ENCODE data around the gene INPP4B.

The INPP4B gene

DNA sequence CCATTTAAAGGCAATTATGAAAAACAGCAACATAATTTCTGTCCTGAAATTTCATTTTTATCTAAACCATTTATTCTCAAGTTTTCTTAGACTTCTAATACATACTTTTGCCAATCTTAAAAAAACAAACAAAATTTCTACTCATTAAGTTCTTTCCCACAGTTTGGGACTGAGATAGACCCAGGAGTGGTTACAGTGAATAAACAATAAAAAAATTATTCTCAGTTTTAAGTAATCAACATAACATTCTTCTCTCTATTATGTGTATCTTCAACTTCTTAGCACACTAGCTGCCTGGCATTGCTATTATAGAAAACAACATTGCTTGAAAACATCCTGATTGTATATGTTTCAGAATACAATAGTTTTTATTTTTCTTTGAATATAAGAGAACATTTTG is 676.9 kb downstream of the INPP4B start:
- no peak for DNase-seq

DNA sequence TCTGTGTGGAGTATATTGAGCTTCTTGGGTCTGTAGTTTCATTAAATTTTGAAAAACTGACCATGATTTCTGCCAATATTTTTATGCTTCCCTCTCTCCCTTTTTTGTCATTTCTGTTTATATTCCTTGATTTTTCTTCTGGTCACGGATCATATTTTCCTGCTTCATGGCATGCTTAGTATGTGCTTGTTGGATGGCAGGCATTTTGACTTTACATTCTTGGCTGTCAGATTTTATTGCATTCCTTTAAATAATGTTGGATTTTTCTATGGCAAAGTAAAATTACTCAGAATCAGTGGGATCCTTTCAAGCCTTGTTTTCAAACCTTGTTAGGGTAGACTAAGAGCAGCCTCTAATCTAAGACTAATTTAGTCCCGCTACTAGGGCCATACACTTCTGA is 677.9 kb downstream of the INPP4B start:
- DNase-seq, result no peak

DNA sequence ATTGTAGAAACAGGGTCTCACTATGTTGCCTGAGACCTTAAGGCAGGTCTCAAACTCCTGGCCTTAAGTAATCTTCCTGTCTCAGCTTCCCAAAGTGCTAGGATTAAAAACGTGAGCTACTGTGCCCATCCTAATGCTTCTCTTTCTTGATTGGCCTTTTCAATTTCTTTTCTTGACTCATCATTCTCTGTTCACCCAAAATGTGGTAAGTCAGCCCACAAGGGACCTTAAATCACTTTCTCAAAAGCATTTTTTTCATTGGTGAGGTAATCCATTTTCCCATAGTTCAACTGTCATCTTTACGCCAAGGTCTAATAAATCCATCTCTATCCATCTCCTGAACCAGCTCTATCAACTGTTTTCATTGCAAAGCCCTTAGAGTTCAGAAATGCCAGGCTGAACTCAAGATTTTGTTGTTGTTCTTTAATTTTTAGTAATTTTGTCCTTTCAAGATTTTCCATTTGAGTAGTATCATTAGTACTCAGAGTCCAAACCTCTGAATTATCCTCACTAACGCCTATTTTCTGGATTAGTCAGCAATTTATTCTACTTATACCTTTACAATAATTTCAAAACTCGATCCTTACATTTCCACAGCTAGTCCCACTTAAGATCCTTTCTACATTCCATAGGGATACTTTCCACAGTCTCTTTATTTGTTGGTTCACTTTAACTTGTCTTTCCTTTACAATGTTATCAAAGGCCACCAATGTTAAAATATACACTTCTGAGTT is 681.2 kb downstream of the INPP4B start:
- no peak for DNase-seq

DNA sequence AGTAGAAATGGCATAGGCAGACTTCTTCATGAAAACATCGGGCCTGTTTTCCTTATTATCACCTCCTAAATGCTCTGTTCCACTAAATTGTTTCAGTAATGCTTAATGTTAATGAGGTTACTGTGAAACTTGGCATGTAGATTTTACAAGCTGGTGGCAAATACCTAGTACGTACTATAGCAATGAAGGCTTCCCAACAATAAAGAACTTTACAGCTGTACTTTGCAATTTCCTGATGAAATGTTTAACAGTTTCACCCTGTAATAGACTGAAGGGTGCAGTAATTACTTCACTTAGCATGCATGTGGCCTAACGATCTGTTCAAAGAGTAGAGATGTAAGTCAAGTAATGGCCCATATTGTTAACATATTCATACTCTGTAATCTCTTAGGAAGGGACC is 685.0 kb downstream of the INPP4B start:
- no peak for DNase-seq

DNA sequence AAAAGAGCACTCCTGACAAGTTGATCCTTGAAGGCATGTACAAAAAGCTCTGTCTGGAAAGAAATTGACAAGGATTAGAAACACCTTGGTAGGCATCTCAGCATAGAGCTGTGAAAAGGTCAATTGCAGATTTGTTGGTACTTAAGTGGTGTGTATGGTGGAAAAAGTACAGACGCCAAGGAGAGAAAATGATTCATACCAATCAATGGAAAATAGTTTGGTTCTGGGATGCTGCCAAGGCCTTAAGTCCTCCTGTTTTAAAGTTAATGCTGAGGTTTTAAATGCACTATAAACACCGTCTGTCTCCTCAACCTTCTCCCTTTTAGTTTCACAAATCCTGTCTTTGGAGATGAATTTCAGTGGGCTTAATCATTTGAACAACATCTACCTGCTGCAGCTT is 685.6 kb downstream of the INPP4B start:
- DNase-seq, result no peak

DNA sequence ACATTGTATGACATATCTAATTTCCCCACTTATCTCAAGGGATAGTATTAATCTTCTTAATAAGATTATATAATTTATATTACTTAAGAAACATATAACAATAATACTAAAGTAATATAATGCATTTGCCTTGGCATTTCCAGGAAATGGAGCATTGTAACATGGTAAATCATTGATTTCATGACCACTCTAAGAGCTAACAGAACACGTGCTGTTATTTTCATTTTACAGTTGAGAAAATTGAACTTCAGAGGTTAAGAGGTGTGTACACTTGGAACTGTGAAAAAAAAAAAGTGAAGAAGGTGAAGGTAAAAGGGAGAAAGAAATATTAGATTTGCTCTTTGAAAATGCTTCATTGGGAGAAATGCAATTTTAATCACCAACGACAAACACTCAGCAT is 687.1 kb downstream of the INPP4B start:
- DNase-seq, result no peak

DNA sequence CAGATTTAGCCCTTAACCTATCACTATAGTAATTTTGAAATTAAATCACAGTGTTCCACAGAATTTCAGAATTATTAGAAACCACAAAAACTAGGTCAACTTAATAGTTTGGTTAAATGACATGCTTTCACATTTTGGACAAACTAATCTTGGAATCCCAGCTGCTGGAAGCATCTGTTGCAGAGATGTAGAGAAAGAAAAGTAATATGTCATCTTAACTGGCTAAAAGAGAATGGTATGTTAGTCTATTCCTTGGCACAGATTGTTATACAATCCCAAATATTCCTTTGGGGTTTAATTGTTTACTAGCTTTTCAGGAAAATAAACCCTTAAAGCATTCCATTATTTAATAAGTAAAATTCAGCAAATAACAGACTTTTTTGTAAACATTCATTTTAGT is 689.8 kb downstream of the INPP4B start:
- DNase-seq, result no peak

DNA sequence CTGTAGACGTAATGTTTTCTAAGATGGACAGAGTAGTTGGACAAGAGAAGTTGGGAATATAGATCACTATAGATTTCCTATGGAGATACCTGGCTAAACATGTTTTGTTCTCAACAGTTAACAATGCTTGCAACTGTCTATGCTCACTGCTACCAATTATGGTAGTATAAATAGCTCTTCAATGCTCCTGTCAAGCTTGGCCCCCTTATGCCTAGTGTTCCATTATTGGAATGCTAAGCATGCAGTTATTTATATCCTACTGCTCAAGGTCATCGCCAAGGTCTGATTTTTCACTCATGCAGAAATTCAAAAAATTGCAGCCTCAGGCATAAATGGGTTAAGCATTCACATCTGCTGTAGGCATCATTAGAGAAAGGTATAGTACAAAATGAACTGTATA is 690.8 kb downstream of the INPP4B start:
- DNase-seq, result no peak

DNA sequence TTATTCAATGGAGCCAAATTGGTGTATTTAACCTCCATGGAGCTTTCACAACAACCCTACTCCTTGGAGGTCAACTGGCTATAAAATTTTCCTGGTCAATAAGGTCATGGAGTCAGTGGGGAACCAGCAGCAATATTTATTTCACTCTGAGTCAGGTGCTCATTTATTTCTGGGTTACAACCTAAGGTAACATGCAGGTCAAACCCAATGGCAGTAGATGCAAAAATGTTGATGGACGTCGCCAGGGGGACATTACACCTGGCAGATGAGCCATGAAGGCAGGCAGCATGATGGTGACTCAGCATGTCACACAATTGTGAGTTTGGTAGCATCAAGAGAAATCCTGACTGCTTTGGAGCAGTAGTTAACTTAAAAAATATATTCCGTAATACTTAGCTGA is 695.6 kb downstream of the INPP4B start:
- no peak for DNase-seq

DNA sequence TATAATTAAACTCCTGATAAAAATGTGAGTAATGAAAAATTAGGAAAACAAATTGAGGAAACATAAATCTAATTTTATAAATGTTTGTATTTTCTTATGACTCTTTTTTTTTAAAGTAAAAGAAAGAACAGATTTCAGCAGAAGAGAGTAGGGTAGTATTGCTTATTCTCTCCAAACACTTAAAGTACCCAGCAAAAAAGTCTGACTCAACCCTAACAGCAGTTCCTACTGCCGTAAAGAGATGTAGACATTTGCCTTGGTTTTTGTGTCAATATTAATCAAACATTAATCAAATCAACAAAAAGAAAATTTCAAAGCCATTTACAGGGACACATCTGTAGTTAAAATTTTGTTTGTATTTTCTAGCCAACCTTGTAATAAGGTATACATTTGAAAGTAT is 701.3 kb downstream of the INPP4B start:
- DNase-seq, result no peak

DNA sequence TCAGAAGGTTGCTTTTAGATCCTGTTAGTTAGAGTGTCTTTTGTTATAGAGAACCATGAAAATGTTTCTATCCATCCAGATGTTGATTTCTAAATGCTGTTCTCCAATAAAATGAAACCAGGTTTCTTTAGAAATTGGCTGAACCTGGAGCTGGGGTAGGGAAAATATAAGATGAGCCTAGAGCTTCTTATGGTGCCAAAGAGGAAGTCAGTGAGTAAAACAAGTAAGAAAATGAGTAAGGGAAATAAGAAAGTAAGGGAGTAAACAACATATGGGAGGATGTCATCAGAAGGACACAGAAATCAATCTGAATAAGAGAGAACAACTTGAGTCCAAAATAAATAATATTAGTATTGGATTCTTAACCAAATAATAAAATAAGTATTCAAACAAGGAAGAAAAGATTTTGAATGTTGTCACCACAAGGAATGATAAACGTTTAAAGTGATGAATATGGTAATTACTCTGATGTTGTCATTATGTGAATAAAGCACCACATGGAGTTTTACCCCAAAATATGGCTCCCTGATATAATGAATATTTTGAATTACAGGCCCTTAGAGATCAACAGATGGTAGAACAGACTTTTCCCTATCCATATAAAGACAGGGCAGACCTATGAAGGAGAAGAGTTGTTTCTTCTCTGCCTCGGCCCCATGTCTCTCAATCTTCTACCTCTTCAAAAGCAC is 703.6 kb downstream of the INPP4B start:
- DNase-seq, result no peak

DNA sequence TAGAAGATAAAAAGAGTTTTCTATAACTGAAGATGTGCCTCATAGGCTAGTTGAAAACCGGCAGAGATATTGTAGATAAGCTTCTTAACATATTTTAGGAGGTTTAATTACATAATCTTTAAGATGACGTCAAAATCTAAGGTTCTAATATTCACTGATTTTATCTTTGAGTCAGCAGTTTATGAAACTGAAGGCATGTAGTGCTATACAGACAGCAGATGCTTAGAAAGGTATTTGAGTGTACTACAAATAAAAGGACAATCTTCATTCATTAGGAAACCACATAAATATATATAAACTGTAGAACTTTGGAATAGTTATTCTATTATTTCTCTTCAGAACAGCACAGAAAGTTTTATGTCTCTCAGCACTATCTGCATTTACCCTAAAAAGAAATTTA is 704.9 kb downstream of the INPP4B start:
- DNase-seq, result no peak

DNA sequence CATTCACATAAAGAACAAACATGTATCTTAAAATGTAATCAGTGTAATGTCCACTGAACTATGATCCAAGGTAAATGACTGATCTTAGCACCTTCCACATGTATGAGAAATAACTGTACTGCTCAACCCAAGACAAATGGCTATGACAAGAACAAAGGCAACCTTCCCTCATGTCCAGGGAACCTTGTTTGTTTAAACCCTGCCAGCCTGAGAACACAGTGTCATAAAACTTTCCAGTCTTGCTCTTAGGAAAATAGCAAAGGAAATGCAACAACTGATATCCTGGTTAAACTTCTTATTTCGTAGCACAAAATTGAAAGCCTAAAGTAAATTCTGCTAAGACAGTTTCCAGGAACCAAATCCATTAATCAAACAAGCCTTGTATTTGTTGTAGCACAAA is 715.4 kb downstream of the INPP4B start:
- no peak for DNase-seq

DNA sequence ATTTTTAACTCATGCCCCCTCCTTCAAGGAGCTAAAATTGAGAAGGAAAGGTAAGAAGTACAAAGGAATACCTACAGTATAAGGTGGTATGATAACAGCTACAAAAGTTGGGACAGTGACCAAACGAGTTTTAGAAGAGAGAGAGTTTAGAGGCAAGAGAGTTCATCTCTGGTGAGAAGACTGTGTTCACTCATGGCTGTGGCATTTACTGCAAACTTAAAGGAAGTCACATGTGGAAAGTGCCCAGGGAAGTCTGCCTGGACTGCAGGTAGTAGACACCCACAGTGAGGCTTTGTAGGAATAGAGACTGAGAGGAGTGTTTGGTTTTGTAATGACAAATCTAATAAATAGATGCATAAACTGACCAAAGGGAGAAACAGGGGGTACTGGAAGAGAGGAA is 716.2 kb downstream of the INPP4B start:
- no peak for DNase-seq

DNA sequence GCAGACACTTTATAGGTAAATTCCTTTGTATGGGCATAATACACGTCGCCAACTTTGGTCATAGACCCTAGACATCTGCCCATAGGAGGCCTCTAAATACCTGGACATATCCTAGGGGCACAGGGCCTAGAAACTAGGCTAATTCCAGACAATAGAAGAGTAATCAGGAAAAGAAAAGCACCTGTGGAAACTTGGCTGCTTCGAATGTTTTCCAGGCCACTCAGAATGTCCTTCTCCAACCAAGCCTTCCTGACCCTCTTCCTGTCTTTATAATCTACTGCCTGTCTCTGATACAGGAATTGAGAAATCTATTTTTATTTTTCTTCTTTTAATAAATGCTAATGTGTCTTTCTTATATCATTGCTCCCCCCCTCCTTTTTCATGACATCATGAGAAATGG is 716.6 kb downstream of the INPP4B start:
- DNase-seq, result no peak

DNA sequence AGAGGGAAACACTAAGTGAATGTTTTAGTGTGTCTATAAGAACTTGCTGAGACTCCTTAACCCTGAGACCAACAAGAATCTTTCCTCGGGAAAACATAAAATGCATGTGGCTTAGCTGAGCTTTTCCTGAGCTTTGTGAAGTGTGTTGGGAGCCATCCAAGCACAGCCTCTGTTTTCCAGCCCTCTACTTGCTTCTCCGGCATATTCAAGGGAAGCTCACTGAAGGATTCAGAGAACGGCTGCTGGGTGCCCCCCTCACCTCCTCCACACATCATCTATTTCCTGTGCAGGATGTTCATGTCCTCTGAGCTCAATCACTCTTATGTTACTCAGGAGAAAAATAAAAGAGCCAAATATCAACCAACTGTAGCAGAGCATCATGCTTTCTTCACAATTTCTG is 717.6 kb downstream of the INPP4B start:
- no peak for DNase-seq

DNA sequence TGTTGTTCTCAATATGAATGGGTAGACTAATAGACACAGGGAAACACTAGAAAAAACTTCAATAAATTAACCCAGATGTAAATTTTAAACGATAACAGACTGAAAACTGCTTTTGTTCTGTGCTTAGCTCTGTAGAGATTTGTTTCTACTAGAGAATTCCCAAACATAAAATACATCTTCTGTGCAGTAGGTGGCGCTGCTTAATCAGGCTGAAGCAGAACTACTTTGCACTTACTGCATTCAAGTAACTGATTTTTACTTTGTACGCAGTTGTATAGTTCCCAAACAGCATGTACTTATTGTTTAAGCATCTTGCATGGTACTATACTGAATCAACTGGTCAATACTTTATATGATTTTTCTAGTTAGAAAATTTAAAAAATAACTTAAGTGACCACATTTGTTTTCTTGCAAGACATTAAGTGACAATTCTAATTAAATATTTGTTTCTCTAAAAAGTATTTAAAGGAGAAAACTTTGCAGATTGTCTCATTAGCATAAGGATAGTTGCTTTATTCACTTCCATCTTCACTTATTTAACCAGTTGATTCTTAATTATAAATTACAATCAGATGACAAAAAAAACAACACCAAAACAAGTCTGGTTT is 719.1 kb downstream of the INPP4B start:
- no peak for DNase-seq

DNA sequence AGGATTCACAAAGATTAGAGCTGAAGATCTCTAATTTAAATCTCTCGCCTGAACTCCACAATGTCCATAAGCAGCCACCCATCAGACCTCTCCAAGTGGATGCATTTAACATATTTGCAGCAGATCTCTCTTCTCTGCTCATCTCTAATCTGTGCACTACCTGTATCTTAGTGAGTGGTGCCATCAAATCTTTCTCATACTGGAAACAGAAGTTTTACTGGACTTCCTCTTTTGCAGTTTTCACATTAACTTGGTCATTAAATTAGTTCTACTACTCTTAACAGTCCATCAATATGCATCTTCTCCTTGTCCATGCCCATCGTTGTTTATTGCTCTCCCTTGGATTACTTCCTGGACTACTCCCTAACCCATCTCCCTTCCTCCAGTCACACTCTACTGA is 721.2 kb downstream of the INPP4B start:
- no peak for DNase-seq

DNA sequence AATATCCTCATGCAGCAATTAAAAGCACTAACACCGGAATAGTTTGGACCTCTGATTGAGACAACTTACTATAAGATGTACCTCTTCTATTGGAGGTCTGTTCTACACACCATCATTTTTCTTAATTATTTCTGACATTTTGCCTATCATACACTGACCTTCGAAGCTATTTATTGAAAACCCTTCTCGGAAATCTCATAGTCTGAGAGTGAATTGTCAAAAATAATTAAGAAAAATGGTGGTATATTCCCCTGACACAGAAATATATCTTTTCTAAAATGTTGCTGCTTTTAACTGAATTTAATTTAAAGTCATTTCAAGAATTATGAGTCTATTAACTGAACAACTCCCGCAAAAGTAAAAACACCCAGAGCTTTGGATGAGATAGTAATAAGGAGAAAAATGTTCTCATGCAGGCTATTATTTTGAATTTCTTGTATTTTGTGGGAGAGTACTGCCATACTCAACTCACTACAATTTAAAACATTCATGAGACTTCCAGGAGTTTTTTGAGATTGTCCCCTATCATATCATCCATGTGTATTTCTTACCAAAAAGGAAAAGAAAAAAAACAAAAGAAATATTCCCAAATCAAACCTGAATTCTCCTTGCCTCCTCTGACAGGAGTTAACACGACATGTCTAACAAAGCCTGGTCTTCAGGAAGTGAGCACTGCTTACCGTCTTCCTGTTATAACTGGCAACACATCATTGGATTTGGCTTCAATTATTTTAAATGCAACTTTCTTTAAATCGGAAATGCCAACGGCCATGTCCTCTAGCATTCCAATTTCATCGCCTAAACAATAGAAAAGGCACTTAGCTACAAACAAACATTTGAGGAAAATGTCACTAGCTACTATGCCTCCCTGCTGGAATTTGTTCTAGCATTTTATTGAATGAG is 724.4 kb downstream of the INPP4B start:
- DNase-seq, result no peak

DNA sequence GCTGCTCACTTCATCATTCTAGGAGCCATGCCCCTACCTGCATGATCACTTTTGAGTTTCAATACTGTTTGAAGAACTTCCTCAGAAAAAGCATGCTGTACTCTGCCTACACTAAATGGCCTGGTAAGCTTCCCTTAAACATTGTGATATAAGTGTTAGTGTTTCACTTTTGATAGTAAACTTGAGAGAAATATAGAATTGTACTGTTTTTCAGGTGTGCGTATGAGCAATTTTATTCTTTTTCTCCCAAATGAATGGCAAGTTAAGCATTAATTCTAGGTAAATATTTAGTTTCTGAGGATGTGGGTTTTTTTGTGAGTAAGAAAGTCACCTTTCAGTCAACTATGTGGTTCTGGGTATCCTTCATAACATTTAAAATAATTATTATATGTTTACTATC is 725.2 kb downstream of the INPP4B start:
- no peak for DNase-seq

DNA sequence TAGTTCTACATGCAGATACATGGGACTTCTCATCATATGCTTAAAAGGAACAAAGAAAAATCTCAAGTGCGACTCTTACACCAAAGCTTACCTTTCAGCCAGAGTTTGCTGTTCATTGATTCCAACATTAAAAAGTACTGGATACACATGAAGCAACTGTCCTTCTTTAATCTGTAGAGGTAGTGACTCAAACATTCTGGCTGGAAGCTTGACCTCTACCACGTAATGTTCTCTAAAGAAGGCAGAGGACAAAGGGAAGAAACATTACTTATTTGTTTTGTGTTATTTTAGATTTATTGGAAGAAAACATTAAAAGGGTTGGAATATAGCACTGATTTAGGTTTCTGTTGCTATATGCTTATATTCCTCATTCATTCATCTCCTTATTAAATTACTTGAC is 733.6 kb downstream of the INPP4B start:
- no peak for DNase-seq

DNA sequence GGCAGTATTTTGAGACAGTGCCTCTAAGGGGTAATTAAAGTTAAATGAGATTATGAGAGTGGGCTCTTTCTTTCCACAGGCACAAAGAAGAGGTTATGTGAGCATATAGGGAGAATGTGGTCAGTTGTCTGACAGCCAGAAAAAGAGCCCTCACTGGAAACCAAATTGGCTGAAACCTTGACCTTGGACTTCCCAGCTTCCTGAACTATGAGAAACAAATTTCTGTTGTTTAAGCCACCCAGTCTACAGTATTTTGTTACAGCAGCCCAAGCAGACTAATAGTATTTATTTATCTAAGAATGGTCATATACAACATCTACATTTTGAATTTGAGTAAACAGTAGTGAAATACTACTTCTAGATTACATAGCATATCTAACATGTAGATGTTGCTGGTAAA is 736.0 kb downstream of the INPP4B start:
- DNase-seq, result no peak

DNA sequence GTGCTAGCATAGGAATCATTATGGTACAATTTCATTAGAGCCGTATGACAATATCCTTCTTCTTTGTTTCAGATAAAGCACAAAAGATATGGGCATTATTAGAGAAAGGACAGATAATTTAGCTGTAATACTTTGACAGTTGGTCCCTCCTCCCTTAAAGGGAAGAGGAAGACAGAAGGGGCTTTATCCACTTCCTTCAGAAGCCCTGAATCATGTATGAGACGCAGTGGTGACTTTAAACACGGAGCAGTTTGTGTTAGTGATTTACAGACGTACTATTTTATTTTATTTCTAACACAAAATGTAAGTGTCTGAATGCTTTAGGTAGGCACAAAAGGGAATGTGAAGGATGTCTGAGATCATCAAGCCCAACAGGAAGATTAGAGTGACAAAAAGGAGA is 742.1 kb downstream of the INPP4B start:
- DNase-seq, result no peak

DNA sequence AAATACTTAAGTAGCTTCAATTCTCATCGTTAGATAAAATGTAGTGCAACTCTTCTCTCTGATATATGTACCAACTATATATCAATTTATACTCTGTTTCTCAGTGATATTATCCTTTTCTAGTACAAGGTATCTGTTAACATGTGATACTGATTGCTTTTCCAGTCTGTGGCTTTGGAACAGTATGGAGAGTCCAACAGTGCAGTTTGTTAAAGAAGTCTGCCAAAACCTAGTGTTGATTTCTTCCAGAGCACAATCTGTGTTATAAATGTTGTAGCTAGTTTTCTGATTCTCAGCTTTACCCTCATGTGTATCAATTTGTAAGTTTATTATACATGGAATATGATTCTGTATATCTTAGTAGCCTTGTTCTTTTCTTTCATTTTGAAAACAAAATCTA is 744.7 kb downstream of the INPP4B start:
- no peak for DNase-seq
